GM12801 (cell line): ENCODE results near the gene CCNB3.

Experiments used
- TF ChIP-seq, protein P1 (sequence below): IDR thresholded peaks from one replicate; pipeline ENCODE4 v1.5.1; 2011; ENCODE audit warnings: control low read depth; ENCODE audit not compliant: insufficient read length; ENCODE audit errors: extremely low read depth

CCNB3 gene

DNA sequence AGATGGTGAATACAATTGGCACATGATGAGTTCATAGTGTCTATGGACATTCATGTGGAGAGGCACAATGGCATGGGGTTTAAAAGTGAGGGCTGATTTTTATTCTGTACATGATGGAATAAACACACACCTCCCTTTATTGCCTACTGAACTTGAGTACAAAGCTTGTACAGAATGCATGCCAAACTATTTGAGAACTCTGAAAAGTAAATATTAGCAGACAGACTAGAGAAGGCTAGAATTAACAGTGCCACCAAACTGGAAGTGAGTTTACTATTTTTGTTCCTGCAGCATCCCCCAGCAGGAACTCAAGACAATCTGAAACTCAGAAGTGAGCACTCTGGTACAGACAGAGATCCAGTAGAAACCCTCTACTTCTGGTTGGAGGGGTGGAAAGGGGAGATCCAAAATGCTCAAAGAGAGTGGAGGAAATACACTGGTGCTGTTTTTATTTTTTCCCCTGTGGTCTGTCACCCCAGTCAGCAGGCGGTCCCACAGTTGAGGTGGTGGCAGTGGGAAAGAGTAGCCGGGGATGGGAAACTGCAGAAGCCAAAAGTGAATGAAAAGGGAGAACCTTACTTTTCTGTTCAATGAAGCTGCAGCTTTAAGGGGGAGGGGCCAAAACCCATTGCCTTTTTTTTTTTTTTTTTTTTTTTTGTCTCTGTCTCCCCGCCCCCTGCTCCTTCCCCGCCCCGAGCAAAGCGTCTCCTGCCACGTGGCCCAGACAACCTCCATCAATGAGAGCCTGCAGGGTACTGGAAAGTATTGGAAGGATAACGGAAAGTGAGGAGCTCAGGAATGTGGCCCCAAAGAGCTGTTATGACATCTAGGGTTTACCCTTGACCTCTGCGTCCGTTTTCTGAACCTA is 24.3 kb upstream of the CCNB3 start:
- TF ChIP-seq, protein P1, sequence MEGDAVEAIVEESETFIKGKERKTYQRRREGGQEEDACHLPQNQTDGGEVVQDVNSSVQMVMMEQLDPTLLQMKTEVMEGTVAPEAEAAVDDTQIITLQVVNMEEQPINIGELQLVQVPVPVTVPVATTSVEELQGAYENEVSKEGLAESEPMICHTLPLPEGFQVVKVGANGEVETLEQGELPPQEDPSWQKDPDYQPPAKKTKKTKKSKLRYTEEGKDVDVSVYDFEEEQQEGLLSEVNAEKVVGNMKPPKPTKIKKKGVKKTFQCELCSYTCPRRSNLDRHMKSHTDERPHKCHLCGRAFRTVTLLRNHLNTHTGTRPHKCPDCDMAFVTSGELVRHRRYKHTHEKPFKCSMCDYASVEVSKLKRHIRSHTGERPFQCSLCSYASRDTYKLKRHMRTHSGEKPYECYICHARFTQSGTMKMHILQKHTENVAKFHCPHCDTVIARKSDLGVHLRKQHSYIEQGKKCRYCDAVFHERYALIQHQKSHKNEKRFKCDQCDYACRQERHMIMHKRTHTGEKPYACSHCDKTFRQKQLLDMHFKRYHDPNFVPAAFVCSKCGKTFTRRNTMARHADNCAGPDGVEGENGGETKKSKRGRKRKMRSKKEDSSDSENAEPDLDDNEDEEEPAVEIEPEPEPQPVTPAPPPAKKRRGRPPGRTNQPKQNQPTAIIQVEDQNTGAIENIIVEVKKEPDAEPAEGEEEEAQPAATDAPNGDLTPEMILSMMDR = no peak

DNA sequence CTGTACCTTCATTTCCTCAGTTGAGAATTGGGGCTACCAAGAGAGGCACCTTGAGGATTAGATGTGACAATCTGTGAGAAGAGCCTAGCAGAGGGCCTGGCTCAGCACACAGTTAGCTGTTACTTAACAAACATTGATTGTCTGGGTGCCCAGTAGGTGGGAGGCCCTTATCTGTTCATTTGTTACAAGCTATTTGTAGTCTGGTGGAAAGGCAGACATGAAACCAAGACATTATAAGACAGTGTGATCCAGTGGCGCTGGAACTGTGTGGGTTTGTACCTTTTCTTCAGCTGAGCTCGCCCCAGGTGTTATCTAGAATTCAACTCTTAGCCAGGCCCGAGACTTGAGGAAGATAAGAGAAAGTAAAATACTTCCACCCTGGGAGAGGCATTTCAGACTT is 20.7 kb upstream of the CCNB3 start:
- TF ChIP-seq, protein P1 = no peak

DNA sequence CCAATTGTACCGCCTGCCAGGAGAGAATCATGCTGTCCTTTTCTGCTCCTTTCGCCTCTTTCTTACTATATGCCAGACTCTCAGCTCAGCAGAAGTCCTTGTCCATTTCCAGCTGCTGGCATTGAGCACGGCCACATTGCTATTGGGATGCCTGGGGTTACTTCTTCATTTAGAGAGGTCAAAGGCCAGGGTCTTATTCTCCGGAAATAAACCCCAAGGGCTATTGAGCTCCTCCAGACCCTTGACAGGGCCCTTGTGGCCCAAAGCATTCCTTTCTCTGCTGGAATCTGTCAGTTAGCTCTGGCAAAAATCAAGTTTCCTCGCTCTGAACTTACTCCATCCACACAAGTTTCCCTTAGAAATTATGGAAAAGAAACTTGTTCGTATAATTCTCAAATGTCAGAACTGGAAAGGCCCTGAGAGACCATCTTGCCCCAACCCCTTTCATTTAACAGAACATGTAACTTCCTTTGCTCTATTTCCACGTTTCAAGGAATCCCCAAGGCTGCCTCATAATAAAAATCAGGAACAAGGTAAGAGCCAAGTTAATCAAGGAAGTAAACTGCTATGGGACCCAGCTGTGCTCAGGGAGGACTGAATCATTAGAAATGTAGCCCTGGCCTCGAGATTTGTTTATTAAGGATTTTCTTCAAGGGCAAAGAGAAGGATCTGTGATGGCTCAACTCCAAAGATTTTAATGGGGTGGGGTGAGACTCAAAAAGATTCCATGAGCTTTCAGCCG is 15.5 kb upstream of the CCNB3 start:
- TF ChIP-seq, protein P1 = no peak

DNA sequence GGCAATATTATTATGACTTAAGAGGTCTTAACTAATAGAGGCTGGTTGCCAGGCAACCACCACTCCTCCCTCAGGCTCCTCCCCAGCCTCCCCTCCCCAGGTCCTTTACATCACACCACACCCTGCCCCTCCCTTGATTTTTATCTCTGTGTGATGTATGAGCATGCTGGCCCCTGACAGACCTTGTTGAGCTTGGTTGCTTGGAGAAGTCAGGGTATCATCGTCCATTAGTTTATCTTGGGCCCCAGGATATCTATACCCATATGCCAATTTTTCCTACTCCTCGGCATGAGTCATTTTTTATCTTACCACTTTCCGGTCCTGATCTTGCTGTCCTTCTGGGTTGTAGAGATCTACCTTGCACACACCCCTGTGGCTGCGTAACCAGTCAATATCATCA is 6.2 kb upstream of the CCNB3 start:
- TF ChIP-seq, protein P1 = no peak

DNA sequence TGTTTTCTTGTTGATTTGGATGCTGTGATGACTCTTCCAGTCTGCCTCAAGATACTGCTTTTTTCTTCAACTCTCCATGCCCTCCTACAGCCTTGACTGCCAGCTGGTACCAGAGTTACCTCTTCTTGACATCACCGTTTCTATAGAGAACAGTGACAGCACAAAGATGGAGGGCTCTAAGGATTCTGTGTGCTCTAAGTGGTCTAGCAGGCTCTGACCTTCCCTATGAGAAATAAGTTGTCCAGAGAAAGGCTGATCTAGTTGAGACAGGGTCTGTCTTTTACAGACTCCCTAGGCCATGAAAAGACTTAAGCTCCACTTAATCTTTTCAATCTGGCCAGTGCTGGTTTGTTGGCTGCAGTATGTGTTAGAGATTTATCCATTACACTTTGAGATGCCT is 3.7 kb upstream of the CCNB3 start, which contains the start of gene AKAP4:
AKAP4 (minus strand) TSS at position 101 of the 400 bp plus-strand sequence. CDS start 118 bp downstream, outside the sequence.
- TF ChIP-seq, protein P1 = no peak

DNA sequence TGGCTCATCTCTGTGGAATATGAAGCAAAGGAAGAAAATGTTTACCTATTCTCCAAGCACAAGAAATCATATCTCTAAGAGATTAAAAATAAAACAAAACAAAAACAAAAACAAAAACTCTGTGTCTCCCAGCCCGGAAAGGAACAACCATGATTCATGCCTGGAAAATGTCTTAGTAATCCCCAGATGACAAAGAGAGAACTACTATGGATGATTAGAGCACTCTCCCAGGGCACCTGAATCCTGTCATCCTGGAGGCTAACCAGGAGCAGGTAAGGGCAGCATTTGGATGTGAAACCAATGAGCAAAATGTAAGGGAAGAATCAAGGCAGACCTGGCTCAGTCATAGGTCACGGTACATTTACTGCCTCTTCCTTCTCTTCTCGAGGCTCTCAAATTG is 2.0 kb upstream of the CCNB3 start:
- TF ChIP-seq, protein P1 = no peak

DNA sequence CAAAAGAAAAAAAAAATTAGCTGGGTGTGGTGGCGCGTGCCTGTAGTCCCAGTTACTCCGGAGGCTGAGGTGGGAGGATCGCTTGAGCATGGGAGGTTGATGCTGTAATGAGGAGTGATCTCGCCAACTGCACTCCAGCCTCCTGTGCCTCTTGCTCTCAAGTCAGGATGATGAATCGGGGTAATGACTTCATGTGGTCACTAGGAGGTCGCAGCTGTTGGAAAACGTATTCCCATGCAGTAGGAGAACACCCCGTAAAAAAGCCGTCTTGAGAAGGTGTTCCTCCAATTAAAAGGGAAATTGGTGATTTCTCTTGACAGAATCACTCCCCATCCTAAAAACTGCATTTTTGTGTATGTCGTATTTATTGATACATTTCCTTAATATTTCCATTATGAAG is 2.2 kb downstream of the CCNB3 start:
- TF ChIP-seq, protein P1 = no peak
